ENCODE measurements around the gene CHL1.

The CHL1 gene, protein sequence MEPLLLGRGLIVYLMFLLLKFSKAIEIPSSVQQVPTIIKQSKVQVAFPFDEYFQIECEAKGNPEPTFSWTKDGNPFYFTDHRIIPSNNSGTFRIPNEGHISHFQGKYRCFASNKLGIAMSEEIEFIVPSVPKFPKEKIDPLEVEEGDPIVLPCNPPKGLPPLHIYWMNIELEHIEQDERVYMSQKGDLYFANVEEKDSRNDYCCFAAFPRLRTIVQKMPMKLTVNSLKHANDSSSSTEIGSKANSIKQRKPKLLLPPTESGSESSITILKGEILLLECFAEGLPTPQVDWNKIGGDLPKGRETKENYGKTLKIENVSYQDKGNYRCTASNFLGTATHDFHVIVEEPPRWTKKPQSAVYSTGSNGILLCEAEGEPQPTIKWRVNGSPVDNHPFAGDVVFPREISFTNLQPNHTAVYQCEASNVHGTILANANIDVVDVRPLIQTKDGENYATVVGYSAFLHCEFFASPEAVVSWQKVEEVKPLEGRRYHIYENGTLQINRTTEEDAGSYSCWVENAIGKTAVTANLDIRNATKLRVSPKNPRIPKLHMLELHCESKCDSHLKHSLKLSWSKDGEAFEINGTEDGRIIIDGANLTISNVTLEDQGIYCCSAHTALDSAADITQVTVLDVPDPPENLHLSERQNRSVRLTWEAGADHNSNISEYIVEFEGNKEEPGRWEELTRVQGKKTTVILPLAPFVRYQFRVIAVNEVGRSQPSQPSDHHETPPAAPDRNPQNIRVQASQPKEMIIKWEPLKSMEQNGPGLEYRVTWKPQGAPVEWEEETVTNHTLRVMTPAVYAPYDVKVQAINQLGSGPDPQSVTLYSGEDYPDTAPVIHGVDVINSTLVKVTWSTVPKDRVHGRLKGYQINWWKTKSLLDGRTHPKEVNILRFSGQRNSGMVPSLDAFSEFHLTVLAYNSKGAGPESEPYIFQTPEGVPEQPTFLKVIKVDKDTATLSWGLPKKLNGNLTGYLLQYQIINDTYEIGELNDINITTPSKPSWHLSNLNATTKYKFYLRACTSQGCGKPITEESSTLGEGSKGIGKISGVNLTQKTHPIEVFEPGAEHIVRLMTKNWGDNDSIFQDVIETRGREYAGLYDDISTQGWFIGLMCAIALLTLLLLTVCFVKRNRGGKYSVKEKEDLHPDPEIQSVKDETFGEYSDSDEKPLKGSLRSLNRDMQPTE (N-terminal part only)

DNA sequence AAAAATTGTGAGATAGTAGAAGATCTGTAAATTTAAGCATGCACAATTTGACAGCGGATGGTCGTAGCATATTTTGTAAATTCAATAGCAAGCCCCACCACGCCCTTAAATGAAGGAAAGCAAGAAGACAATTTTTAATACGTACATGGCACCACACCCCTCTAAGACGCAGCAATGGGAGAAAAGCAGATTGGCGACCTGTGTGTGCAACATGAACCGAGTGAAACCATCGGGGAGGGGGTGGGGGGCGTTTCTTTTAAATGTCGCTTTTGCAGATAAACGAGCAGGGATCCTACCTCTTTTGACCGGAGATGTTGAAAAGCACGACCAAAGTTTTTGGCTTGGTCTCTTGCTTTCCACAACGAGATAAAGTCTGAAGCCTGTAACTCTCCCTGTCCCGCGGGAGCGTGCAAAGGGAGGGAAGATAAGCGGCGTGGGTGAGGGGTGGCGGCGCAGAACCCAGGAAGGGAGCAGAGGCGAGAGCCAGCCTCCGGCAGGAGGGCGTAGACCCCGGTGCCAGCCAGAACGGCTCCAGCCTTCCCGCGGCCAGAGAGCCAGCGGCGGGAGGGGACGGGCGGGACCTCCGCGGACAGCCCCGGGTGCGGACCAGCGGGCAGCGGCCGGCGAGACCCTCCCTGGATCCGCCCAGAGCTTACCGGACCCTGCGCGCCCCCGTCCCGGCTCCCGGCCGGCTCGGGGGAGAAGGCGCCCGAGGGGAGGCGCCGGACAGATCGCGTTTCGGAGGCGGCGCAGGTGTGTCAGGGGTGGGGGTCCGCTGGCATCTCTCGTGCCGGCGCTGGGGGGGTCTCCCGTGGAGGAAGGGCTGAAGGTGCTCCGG, at the start of gene CHL1:
Gene CHL1 (plus strand): TSS at position 453 of the 838 bp plus-strand sequence. CDS start 123,014 bp downstream, outside the sequence.
- in situ Hi-C loops (cut with HindIII; ENCODE audit: low sequenced_read_pairs): no loop called here
- TF ChIP-seq, protein P1, sequence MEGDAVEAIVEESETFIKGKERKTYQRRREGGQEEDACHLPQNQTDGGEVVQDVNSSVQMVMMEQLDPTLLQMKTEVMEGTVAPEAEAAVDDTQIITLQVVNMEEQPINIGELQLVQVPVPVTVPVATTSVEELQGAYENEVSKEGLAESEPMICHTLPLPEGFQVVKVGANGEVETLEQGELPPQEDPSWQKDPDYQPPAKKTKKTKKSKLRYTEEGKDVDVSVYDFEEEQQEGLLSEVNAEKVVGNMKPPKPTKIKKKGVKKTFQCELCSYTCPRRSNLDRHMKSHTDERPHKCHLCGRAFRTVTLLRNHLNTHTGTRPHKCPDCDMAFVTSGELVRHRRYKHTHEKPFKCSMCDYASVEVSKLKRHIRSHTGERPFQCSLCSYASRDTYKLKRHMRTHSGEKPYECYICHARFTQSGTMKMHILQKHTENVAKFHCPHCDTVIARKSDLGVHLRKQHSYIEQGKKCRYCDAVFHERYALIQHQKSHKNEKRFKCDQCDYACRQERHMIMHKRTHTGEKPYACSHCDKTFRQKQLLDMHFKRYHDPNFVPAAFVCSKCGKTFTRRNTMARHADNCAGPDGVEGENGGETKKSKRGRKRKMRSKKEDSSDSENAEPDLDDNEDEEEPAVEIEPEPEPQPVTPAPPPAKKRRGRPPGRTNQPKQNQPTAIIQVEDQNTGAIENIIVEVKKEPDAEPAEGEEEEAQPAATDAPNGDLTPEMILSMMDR (IDR thresholded peaks at IDR 0.05; ENCODE audit: low read depth, low read length): no peak
- no peak for DNase-seq (ENCODE audit: low read depth, low spot score)
- peak within 1 kb of the TSS; percentile 36 for H3K4me3 ChIP-seq (ENCODE audit: low read depth, low read length)

DNA sequence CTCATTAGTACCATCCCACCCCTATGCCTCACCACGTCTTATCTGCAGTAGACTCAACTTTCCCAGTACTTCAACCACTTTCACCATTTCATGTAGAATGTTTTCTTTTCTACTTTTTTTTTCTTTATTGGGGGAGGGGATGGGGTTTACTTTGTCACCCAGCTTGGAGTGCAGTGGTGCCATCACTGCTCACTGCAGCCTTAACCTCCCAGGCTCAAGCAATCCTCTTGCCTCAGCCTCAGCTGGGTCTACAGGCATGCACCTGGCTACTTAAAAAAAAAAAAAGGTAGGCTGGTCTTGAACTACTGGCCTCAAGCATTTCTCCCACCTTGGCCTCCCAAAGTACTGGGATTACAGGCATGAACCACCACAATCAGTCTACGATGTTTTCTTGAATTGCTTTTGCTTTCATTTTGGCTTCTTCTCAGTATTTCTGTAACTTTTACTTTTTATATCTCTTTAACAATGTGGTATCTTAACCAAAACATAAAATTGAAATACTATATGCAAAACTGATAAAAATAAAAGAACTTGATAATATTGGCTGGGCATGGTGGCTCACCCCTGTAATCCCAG, 44.9 kb upstream of the CHL1 start:
- no peak overlapping the region for H3K4me3 ChIP-seq (ENCODE audit: low read depth, low read length)
- in situ Hi-C loops (cut with HindIII; ENCODE audit: low sequenced_read_pairs): no loop called here
- no peak for DNase-seq (ENCODE audit: low read depth, low spot score)
- TF ChIP-seq, protein P1 (IDR thresholded peaks at IDR 0.05; ENCODE audit: low read depth, low read length): no peak

DNA sequence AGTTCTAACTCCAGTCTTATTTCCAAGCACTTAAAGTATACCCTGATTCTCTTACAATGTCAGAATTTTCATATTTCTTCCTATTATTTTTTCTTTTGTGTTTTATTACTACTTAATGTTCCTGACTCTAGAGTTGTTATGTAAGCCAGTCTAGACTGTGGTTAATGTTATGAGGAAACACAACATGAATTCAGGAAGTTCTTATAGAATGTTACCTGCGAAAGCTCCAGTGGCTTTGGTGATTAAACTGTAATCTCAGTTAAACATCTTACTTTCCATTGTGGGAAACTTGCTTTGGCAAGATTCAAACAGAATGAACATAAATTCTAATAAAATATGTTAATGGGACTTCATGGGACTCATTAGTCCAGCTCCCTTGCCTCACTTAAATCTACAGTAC, 36.6 kb upstream of the CHL1 start:
- in situ Hi-C loops (cut with HindIII; ENCODE audit: low sequenced_read_pairs): no loop called here
- H3K4me3 ChIP-seq (ENCODE audit: low read depth, low read length): no peak overlapping the region
- TF ChIP-seq, protein P1 (IDR thresholded peaks at IDR 0.05; ENCODE audit: low read depth, low read length): no peak
- DNase-seq (ENCODE audit: low read depth, low spot score): no peak

DNA sequence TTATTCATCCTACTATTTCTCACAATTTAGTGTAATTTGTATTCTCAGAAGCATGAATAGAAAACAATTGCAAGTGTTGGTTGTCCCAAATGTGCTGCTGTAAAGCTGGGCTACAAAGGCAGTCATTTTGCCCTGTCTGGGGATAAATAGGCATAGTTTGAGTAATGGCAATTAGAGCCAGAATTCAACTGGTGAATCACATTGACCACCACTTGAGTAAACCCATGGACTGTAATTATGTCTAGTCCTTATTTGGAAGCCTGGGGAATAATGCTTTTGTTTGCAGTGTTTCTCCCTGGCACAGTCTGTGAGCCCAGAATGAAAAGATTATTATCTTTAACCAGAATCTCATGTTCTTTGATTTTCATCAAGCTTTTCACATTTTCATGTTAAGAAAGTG, 30.5 kb upstream of the CHL1 start:
- no peak overlapping the region for H3K4me3 ChIP-seq (ENCODE audit: low read depth, low read length)
- TF ChIP-seq, protein P1 (IDR thresholded peaks at IDR 0.05; ENCODE audit: low read depth, low read length): no peak
- in situ Hi-C loops (cut with HindIII; ENCODE audit: low sequenced_read_pairs): no loop called here
- DNase-seq (ENCODE audit: low read depth, low spot score): peak; percentile 3

DNA sequence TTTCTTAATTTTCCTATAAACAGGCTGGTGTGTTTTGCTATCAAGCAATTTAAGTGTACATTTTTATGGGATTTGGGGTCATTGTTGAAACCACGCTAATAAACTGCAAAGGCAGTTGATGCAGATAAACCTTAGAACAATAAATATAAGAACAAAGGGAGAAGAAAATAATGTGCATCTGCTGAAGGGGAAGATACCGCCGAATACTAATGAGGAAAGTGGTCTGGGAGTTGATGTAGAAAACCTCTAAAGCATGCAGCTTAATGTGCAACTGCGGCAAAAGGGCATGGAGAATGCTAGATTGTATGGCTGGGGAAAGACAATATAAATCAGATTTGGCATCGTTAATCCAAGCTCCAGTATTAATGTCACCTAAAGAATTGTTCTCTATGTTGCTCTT, 29.8 kb upstream of the CHL1 start:
- in situ Hi-C loops (cut with HindIII; ENCODE audit: low sequenced_read_pairs): no loop called here

More for the DNA sequence above, 29.8 kb upstream of the CHL1 start:
- no peak overlapping the region for H3K4me3 ChIP-seq (ENCODE audit: low read depth, low read length)
- peak; percentile 11 for DNase-seq (ENCODE audit: low read depth, low spot score)
- TF ChIP-seq, protein P1 (IDR thresholded peaks at IDR 0.05; ENCODE audit: low read depth, low read length): no peak
